ENCODE measurements around the gene S100A5. TPM values are rescaled to one million over a fixed set of nuclear protein-coding genes. Genes with fewer than 3 reads are reported as not detected.
A peak's percentile ranks its signal among the peaks of the same experiment; 100 is the strongest.

The S100A5 gene
- total and polyA plus RNA-seq, 9 of the 15 experiments (the other 6 are each of a cell fraction or from before 2014, with no cell fraction given) = 0.56 to 1.4 (median 0.64) TPM; not detected in 5

- intact Hi-C loops (cut with micrococcal nuclease) (no loop called here), in situ Hi-C loops (cut with MboI) (no loop called here)
- no peak overlapping the region for H3K9ac ChIP-seq (ENCODE audit: insufficient read depth in 1 of 2, low read depth in 2 of 2, low read length in 2 of 2)
- TF ChIP-seq ZNF780A (CRISPR knock-in tag; IDR thresholded peaks at IDR 0.05) (no peak), GTF3C2 (IDR thresholded peaks at IDR 0.05; ENCODE audit: borderline replicate concordance, extremely low read depth, insufficient read length) (no peak), IFI16 (CRISPR knock-in tag; IDR thresholded peaks at IDR 0.05) (no peak), RNF219 (CRISPR knock-in tag; IDR thresholded peaks at IDR 0.05) (no peak), RB1 (IDR thresholded peaks at IDR 0.05; ENCODE audit: low read depth) (no peak), SOX6 (IDR thresholded peaks at IDR 0.05) (no peak), ZNF609 (CRISPR knock-in tag; IDR thresholded peaks at IDR 0.05; ENCODE audit: borderline replicate concordance) (no peak)
- TF ChIP-seq, protein P1, sequence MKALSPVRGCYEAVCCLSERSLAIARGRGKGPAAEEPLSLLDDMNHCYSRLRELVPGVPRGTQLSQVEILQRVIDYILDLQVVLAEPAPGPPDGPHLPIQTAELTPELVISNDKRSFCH (CRISPR knock-in tag; IDR thresholded peaks at IDR 0.05) = no peak
- TF ChIP-seq, protein P1 (tag; IDR thresholded peaks at IDR 0.05) = no peak
- H3K4me3 ChIP-seq = no peak overlapping the region
- BruUV-seq (replicated peaks) = no TSS peak
- H3K4me1 ChIP-seq (replicated peaks in 1 of 2; ENCODE audit: control insufficient read depth in 2 of 2, insufficient read depth in 2 of 2, low read length in 2 of 2) = peaks cover 19 to 29% of the 10 kb centered on the region in 2 experiments
- peaks cover 2% of the 10 kb centered on the region; the same call in 1 of the 2 replicates for H3K9me3 ChIP-seq (replicated peaks; ENCODE audit: control insufficient read depth, insufficient read depth, low read depth, low read length)
- H3K27me3 ChIP-seq (ENCODE audit: control insufficient read depth in 2 of 2, insufficient read depth in 2 of 2, low read length in 2 of 2) = no peaks in the 10 kb centered on the region
- DNase-seq (ENCODE audit: extremely low read depth in 1 of 4, low spot score in 3 of 4) = no peak
- no peak overlapping the region for H3K4me2 ChIP-seq (ENCODE audit: insufficient read depth, low read length)
- FAIRE-seq = no peak
- ATAC-seq = no peak
- H3K79me2 ChIP-seq (ENCODE audit: control insufficient read depth, insufficient read depth, low read length) = no peaks in the 10 kb centered on the region
- no peaks in the 10 kb centered on the region for H3K9me1 ChIP-seq (ENCODE audit: control insufficient read depth, insufficient read depth, low read length)
- H3K36me3 ChIP-seq (ENCODE audit: control insufficient read depth, insufficient read depth, low read length) = no peaks in the 10 kb centered on the region
- 60% methylated on average over 5 of the region's 5 CpGs for WGBS (ENCODE audit: insufficient coverage, low coverage, missing lambda C conversion rate)
- no peaks in the 10 kb centered on the region for H4K20me1 ChIP-seq (replicated peaks; ENCODE audit: control insufficient read depth, insufficient read depth, low read length)
- POLR2A ChIA-PET = interaction anchor here (0.6 to 3.3 kb wide), 3 partner anchors 12 to 178 kb away, joined by 3 to 15 read pairs (median 5); partner anchors contain the start of gene S100A5
- peak overlapping the region; percentile 87 for H2AFZ ChIP-seq (ENCODE audit: low read depth, low read length)
- no peak overlapping the region for H3K27ac ChIP-seq (ENCODE audit: extremely low read depth, low read depth, low read length)
- CTCF ChIA-PET (ENCODE audit: low intra/inter-chr PET ratio) = no interaction called here
Observed at GRCh38 chr1:153527683-153528040, 13.1 kb downstream of the S100A5 start.

Data from K562 (cell line).